ENCODE measurements around the gene NR2C1. TPM values are rescaled to one million over a fixed set of nuclear protein-coding genes. Genes with fewer than 3 reads are reported as not detected.
"Not testable (repeated sequence)": the region's sequence is repeated elsewhere in the genome, so short reads cannot be mapped to it uniquely, and the experiment has no call there.

The NR2C1 gene
- total RNA-seq, 4 donors from 2014 or later = 23.3 to 67.1 (median 27.7) TPM

GRCh38 chr12:95100264-95101190, 27.1 kb upstream of the NR2C1 start:
- DNase-seq (ENCODE audit: low spot score) = no peak
- ATAC-seq (ENCODE audit: low FRiP score) = no peak
- TF ChIP-seq CTCF (IDR thresholded peaks at IDR 0.05) = no peak

GRCh38 chr12:95099270-95099790, 25.9 kb upstream of the NR2C1 start:
- no peak for TF ChIP-seq CTCF (IDR thresholded peaks at IDR 0.05)
- no peak for DNase-seq (ENCODE audit: low spot score)
- no peak for ATAC-seq (ENCODE audit: low FRiP score)

GRCh38 chr12:95096852-95097251, 23.4 kb upstream of the NR2C1 start:
- no peak for DNase-seq (ENCODE audit: low spot score)
- ATAC-seq (ENCODE audit: low FRiP score) = peak; percentile 70
- no peak for TF ChIP-seq CTCF (IDR thresholded peaks at IDR 0.05)

GRCh38 chr12:95096378-95096777, 23.0 kb upstream of the NR2C1 start:
- no peak for DNase-seq (ENCODE audit: low spot score)
- no peak for ATAC-seq (ENCODE audit: low FRiP score)
- no peak for TF ChIP-seq CTCF (IDR thresholded peaks at IDR 0.05)

GRCh38 chr12:95095866-95096265, 22.4 kb upstream of the NR2C1 start:
- DNase-seq (ENCODE audit: low spot score); ATAC-seq (ENCODE audit: low FRiP score): not testable (repeated sequence)

GRCh38 chr12:95089462-95089861, 16.0 kb upstream of the NR2C1 start:
- no peak for TF ChIP-seq CTCF (IDR thresholded peaks at IDR 0.05)
- ATAC-seq (ENCODE audit: low FRiP score) (no peak), DNase-seq (ENCODE audit: low spot score) (no peak)

GRCh38 chr12:95088379-95088778, 15.0 kb upstream of the NR2C1 start:
- no peak for TF ChIP-seq CTCF (IDR thresholded peaks at IDR 0.05)
- DNase-seq (ENCODE audit: low spot score) = no peak

More at GRCh38 chr12:95088379-95088778, 15.0 kb upstream of the NR2C1 start:
- ATAC-seq (ENCODE audit: low FRiP score) = no peak

Data from omental fat pad (tissue), 4 donors.